Measurements from ENCODE around the gene PPP1R12B.

The PPP1R12B gene

DNA sequence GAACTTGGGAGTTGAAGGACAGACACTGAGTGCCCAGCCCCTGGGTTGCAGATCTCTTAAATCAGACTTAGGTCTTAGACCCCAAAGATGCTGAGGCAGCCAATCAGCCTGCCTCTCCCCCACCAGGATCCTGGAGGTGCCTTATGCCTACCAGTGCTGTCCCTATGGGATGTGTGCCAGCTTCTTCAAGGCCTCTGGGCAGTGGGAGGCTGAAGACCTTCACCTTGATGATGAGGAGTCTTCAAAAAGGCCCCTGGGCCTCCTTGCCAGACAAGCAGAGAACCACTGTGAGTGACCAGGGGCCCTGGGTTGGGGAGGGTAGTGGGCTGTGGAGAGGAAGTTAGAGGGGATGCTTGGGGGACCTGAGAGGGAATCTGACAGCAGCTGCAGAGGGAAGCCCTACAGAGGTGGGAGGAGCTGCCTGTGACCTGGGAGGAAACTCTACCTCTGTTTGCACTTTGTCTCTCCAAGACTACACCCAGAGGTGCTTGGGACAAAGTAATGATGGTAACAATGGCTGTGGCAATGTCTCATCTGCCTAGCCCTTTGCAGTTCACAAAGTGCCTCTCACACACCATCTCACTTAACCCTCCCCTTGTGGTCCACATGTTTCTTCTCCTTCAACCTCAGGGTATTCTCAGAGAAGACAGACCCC is 38.3 kb upstream of the PPP1R12B start:
- no peak overlapping the region for H3K4me3 ChIP-seq (replicated peaks in 1 of 2; ENCODE audit: low read depth in 2 of 2, low read length in 2 of 2)
- DNase-seq (ENCODE audit: low read depth in 2 of 2): no peak
- TF ChIP-seq, protein P1, sequence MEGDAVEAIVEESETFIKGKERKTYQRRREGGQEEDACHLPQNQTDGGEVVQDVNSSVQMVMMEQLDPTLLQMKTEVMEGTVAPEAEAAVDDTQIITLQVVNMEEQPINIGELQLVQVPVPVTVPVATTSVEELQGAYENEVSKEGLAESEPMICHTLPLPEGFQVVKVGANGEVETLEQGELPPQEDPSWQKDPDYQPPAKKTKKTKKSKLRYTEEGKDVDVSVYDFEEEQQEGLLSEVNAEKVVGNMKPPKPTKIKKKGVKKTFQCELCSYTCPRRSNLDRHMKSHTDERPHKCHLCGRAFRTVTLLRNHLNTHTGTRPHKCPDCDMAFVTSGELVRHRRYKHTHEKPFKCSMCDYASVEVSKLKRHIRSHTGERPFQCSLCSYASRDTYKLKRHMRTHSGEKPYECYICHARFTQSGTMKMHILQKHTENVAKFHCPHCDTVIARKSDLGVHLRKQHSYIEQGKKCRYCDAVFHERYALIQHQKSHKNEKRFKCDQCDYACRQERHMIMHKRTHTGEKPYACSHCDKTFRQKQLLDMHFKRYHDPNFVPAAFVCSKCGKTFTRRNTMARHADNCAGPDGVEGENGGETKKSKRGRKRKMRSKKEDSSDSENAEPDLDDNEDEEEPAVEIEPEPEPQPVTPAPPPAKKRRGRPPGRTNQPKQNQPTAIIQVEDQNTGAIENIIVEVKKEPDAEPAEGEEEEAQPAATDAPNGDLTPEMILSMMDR (IDR thresholded peaks at IDR 0.05; ENCODE audit: low read depth, low read length): no peak

- DNase-seq (ENCODE audit: low read depth in 2 of 2): no peak
- TF ChIP-seq, protein P1 (IDR thresholded peaks at IDR 0.05; ENCODE audit: low read depth, low read length): no peak
- H3K4me3 ChIP-seq (replicated peaks in 1 of 2; ENCODE audit: low read depth in 2 of 2, low read length in 2 of 2): no peak overlapping the region
Measured at GRCh38 chr1:202310746-202311145, 37.8 kb upstream of the PPP1R12B start.

GRCh38 chr1:202311875-202312635 is 36.4 kb upstream of the PPP1R12B start:
- DNase-seq (ENCODE audit: low read depth in 2 of 2): peak; percentile 15 to 37
- TF ChIP-seq, protein P1 (IDR thresholded peaks at IDR 0.05; ENCODE audit: low read depth, low read length): no peak
- H3K4me3 ChIP-seq (replicated peaks in 1 of 2; ENCODE audit: low read depth in 2 of 2, low read length in 2 of 2): no peak overlapping the region

DNA sequence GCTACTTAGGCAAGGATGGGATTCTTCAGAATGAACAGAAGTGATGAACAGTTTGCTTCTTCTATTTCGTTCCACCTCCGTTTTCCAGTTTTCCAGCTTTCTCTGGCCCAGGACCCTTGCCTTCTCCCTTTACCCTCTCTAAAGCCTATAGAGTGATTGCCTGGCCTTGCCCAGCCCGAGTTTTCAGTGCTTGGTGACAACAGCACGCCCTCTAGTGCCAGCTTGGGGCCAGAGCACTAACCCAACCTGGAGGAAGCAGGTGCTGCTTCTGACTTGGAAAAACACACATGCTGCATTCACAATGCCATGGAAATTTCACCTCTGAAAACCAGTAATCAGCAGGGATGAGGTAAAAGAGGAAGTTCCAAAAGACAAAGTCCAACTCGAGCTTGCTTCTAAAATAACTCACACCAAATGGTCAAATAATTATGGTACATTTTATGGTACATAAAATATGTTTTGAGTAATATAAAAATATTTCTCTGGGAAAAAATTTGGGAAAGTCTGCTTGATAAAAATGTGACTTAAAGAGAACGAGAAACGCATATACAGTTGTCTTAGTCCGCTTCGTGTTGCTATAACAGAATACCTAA is 32.8 kb upstream of the PPP1R12B start:
- no peak overlapping the region for H3K4me3 ChIP-seq (replicated peaks in 1 of 2; ENCODE audit: low read depth in 2 of 2, low read length in 2 of 2)
- TF ChIP-seq, protein P1 (IDR thresholded peaks at IDR 0.05; ENCODE audit: low read depth, low read length): peak; percentile 99
- DNase-seq (ENCODE audit: low read depth in 2 of 2): peak; percentile 80 to 82

DNA sequence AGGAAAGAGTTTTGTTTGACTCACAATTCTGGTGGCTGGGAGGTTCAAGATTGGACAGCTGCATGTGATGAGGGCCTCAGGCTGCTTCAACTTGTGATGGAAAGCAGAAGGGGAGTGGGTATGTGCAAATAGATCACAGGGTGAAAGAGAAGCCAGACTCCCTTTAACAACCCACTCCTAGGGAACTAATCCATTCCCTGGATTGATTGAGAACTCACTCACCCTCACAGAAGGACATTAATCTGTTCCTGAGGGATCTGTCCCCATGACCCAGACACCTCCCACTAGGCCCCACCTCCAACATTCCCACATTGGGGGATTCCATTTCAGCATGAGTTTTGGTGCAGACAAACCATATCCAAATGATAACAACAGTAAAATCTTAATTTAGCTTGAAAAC is 32.3 kb upstream of the PPP1R12B start:
- DNase-seq (ENCODE audit: low read depth in 2 of 2): no peak
- TF ChIP-seq, protein P1 (IDR thresholded peaks at IDR 0.05; ENCODE audit: low read depth, low read length): no peak
- H3K4me3 ChIP-seq (replicated peaks in 1 of 2; ENCODE audit: low read depth in 2 of 2, low read length in 2 of 2): no peak overlapping the region

- no peak overlapping the region for H3K4me3 ChIP-seq (replicated peaks in 1 of 2; ENCODE audit: low read depth in 2 of 2, low read length in 2 of 2)
- DNase-seq (ENCODE audit: low read depth in 2 of 2): no peak
- TF ChIP-seq, protein P1 (IDR thresholded peaks at IDR 0.05; ENCODE audit: low read depth, low read length): no peak
Measured at GRCh38 chr1:202317941-202318925, 30.3 kb upstream of the PPP1R12B start.

All from cardiac fibroblast (primary cell).